Hepatic stellate cell (primary cell): ENCODE measurements around the gene BRI3.
"Not testable (repeated sequence)": the region's sequence is repeated elsewhere in the genome, so short reads cannot be mapped to it uniquely, and the experiment has no call there.

Experiments used
- DNase-seq: peaks from one replicate; pipeline ENCODE4 v3.0.0; 2011; ENCODE audit warnings: low spot score

The BRI3 gene

GRCh38 chr7:98315318-98315993, 34.0 kb downstream of the BRI3 start:
- no peak for DNase-seq

GRCh38 chr7:98315994-98316527, 34.6 kb downstream of the BRI3 start:
- not testable (repeated sequence) for DNase-seq

- no peak for DNase-seq
These were observed 36.0 kb downstream of the BRI3 start for GRCh38 chr7:98317366-98318040.

GRCh38 chr7:98319176-98319575, 37.7 kb downstream of the BRI3 start:
- DNase-seq = no peak

GRCh38 chr7:98321301-98321700, 39.8 kb downstream of the BRI3 start:
- DNase-seq = no peak

GRCh38 chr7:98322331-98323270, 41.1 kb downstream of the BRI3 start:
- DNase-seq = peak; percentile 44

GRCh38 chr7:98323597-98324322, 42.3 kb downstream of the BRI3 start:
- no peak for DNase-seq

- DNase-seq = no peak
These were observed 43.3 kb downstream of the BRI3 start for GRCh38 chr7:98324782-98325181.

- DNase-seq = peak; percentile 70
These were observed 47.8 kb downstream of the BRI3 start for GRCh38 chr7:98329100-98329790.

GRCh38 chr7:98329791-98330373, 48.4 kb downstream of the BRI3 start:
- peak; percentile 73 for DNase-seq

GRCh38 chr7:98330926-98331529, 49.5 kb downstream of the BRI3 start:
- DNase-seq = no peak

GRCh38 chr7:98334081-98334480, 52.6 kb downstream of the BRI3 start:
- peak; percentile 49 for DNase-seq

GRCh38 chr7:98335411-98335977, 54.0 kb downstream of the BRI3 start:
- no peak for DNase-seq

GRCh38 chr7:98338441-98338840, 57.0 kb downstream of the BRI3 start:
- no peak for DNase-seq

- no peak for DNase-seq
These were observed 57.6 kb downstream of the BRI3 start for GRCh38 chr7:98339043-98339442.

GRCh38 chr7:98341106-98341505, 59.6 kb downstream of the BRI3 start:
- no peak for DNase-seq
